DMS 273 (cell line): Measurements from ENCODE around the gene SH2B2.
"Not testable (repeated sequence)": the region's sequence is repeated elsewhere in the genome, so short reads cannot be mapped to it uniquely, and the experiment has no call there.

Experiments used
- DNase-seq: peaks from one replicate; lab custom pipeline; 2025; ENCODE audit not compliant: unreplicated experiment; lab: John Stamatoyannopoulos, UW

Gene SH2B2

GRCh38 chr7:102303669-102304422 is 17.2 kb downstream of the SH2B2 start:
- DNase-seq: peak; percentile 77

- DNase-seq: no peak
Observed at GRCh38 chr7:102304668-102305067, 18.0 kb downstream of the SH2B2 start.

- DNase-seq: no peak
Observed at GRCh38 chr7:102305414-102306268, 19.0 kb downstream of the SH2B2 start.

GRCh38 chr7:102306916-102307677 is 20.4 kb downstream of the SH2B2 start:
- peak; percentile 54 for DNase-seq

- peak; percentile 90 for DNase-seq
Observed at GRCh38 chr7:102310414-102310815, 23.7 kb downstream of the SH2B2 start.

- DNase-seq: no peak
Observed at GRCh38 chr7:102312317-102312716, 25.6 kb downstream of the SH2B2 start.

- no peak for DNase-seq
Observed at GRCh38 chr7:102313997-102314780, 27.5 kb downstream of the SH2B2 start.

GRCh38 chr7:102317231-102318059 is 30.8 kb downstream of the SH2B2 start:
- no peak for DNase-seq

- peak; percentile 60 for DNase-seq
Observed at GRCh38 chr7:102318482-102318971, 31.9 kb downstream of the SH2B2 start.

GRCh38 chr7:102319671-102320070 is 33.0 kb downstream of the SH2B2 start:
- DNase-seq: no peak

- DNase-seq: no peak
Observed at GRCh38 chr7:102320181-102320580, 33.5 kb downstream of the SH2B2 start.

GRCh38 chr7:102320601-102321350 is 34.1 kb downstream of the SH2B2 start:
- DNase-seq: no peak

GRCh38 chr7:102321351-102322201 is 34.9 kb downstream of the SH2B2 start:
- no peak for DNase-seq

GRCh38 chr7:102322202-102322715 is 35.6 kb downstream of the SH2B2 start:
- DNase-seq: no peak

- DNase-seq: no peak
Observed at GRCh38 chr7:102323914-102324195, 37.2 kb downstream of the SH2B2 start.

GRCh38 chr7:102325106-102325505 is 38.4 kb downstream of the SH2B2 start:
- not testable (repeated sequence) for DNase-seq

- no peak for DNase-seq
Observed at GRCh38 chr7:102326157-102326889, 39.7 kb downstream of the SH2B2 start.
